Superior temporal gyrus (tissue), 1 donor: ENCODE measurements around the gene BCAR1.
"Not testable (repeated sequence)": the region's sequence is repeated elsewhere in the genome, so short reads cannot be mapped to it uniquely, and the experiment has no call there.

ENCODE experiments used
- DNase-seq: peaks from one replicate; pipeline ENCODE4 v3.0.0-alpha.2; 2016; ENCODE audit errors: extremely low spot score

The BCAR1 gene

GRCh38 chr16:75252946-75253911, 1.8 kb upstream of the BCAR1 start:
- peak; percentile 12 for DNase-seq

- no peak for DNase-seq
These were observed 833 bp upstream of the BCAR1 start for GRCh38 chr16:75252049-75252864.

GRCh38 chr16:75250809-75251279, 580 bp downstream of the BCAR1 start:
- DNase-seq = no peak

- no peak for DNase-seq
These were observed 1.2 kb downstream of the BCAR1 start for GRCh38 chr16:75250089-75250808.

- no peak for DNase-seq
These were observed 2.0 kb downstream of the BCAR1 start for GRCh38 chr16:75249441-75249840.

GRCh38 chr16:75248536-75249380, 2.7 kb downstream of the BCAR1 start:
- DNase-seq = peak; percentile 57

GRCh38 chr16:75248142-75248535, 3.3 kb downstream of the BCAR1 start:
- DNase-seq = peak; percentile 86

- DNase-seq = peak; percentile 89
These were observed 4.2 kb downstream of the BCAR1 start for GRCh38 chr16:75247249-75247648.

- peak; percentile 41 for DNase-seq
These were observed 4.8 kb downstream of the BCAR1 start for GRCh38 chr16:75246504-75247205.

- peak; percentile 96 for DNase-seq
These were observed 6.3 kb downstream of the BCAR1 start for GRCh38 chr16:75244844-75245758.

- DNase-seq = peak; percentile 21
These were observed 7.1 kb downstream of the BCAR1 start for GRCh38 chr16:75244225-75244809.

GRCh38 chr16:75243667-75244224, 7.7 kb downstream of the BCAR1 start:
- no peak for DNase-seq

- not testable (repeated sequence) for DNase-seq
These were observed 8.9 kb downstream of the BCAR1 start for GRCh38 chr16:75242436-75243078.

GRCh38 chr16:75241955-75242354, 9.5 kb downstream of the BCAR1 start:
- no peak for DNase-seq

GRCh38 chr16:75241412-75241811, 10.0 kb downstream of the BCAR1 start:
- no peak for DNase-seq

- DNase-seq = not testable (repeated sequence)
These were observed 10.8 kb downstream of the BCAR1 start for GRCh38 chr16:75240633-75241032.

GRCh38 chr16:75239542-75240122, 11.8 kb downstream of the BCAR1 start:
- no peak for DNase-seq
